IMR-90 (cell line): ENCODE results near the gene FGD5. TPM values are rescaled to one million over a fixed set of nuclear protein-coding genes. Genes with fewer than 3 reads are reported as not detected.

Experiments used
- ATAC-seq: fragments of 200-7000 bp; cut with Tn5 transposase; 2 replicates; pipeline ENCODE4 v1.9.1; 2020; ENCODE audit warnings: low read depth, mild to moderate bottlenecking, moderate library complexity
- BruUV-seq: library from RNA; stranded (reverse); fragments of 400-500 nt; replicated peaks from 2 replicates; lab custom pipeline; 2021; lab: Mats Ljungman, UMichigan
- CTCF ChIA-PET: fragments of 300-600 bp; formaldehyde crosslinking; extraction: SDS; loops from one replicate; lab custom pipeline; 2021; ENCODE audit warnings: antibody characterized with exemption; lab: Yijun Ruan, JAX
- POLR2A ChIA-PET: fragments of 300-600 bp; sonication (Branson Sonifier 250); formaldehyde crosslinking; loops from one replicate; lab custom pipeline; 2022; ENCODE audit warnings: antibody characterized with exemption; ENCODE audit not compliant: unreplicated experiment; lab: Charles Lee
- DNase-seq: peaks from one replicate; pipeline ENCODE4 v3.0.0; 2013
- H2AFZ ChIP-seq: replicated peaks from 2 replicates; pipeline ENCODE3; 2013; ENCODE audit warnings: low read length, mild to moderate bottlenecking; ENCODE audit not compliant: poor library complexity
- H2AK5ac ChIP-seq: 2 replicates; pipeline ENCODE4 v1.6.1; 2013; ENCODE audit warnings: low read depth, low read length, inconsistent platforms
- H2AK9ac ChIP-seq: replicated peaks from 2 replicates; pipeline ENCODE3; 2013; ENCODE audit warnings: mild to moderate bottlenecking, low read depth, low read length, moderate library complexity; ENCODE audit not compliant: poor library complexity
- H2BK120ac ChIP-seq: 2 replicates; pipeline ENCODE4 v1.6.1; 2013; ENCODE audit warnings: low read depth, low read length, inconsistent platforms
- H2BK15ac ChIP-seq: 3 replicates; pipeline ENCODE4 v1.6.1; 2013; ENCODE audit warnings: low read depth, low read length, inconsistent platforms
- H2BK20ac ChIP-seq: 2 replicates; pipeline ENCODE4 v1.6.1; 2013; ENCODE audit warnings: low read depth, mild to moderate bottlenecking, inconsistent platforms, low read length, moderate library complexity
- H2BK5ac ChIP-seq: 2 replicates; pipeline ENCODE4 v1.6.1; 2013; ENCODE audit warnings: mild to moderate bottlenecking, low read depth, low read length, inconsistent platforms; ENCODE audit not compliant: poor library complexity, severe bottlenecking
- H3K14ac ChIP-seq: replicated peaks from 2 replicates; pipeline ENCODE4 v1.6.1; 2013; ENCODE audit warnings: low read depth, low read length, inconsistent platforms
- H3K18ac ChIP-seq: 2 replicates; pipeline ENCODE4 v1.6.1; 2013; ENCODE audit warnings: low read depth, low read length, control low read depth
- H3K23ac ChIP-seq: 2 replicates; pipeline ENCODE4 v1.6.1; 2013; ENCODE audit warnings: low read depth, low read length, inconsistent platforms
- H3K27ac ChIP-seq: 2 replicates; pipeline ENCODE4 v1.5.1; 2013; ENCODE audit warnings: mild to moderate bottlenecking, control low read depth, low read length; ENCODE audit not compliant: insufficient read depth
- H3K27me3 ChIP-seq: 2 replicates; pipeline ENCODE4 v1.6.1; 2013; ENCODE audit warnings: low read length; ENCODE audit not compliant: control insufficient read depth, insufficient read depth
- H3K36me3 ChIP-seq: 2 replicates; pipeline ENCODE4 v1.6.1; 2013; ENCODE audit warnings: low read length, mixed read lengths; ENCODE audit not compliant: control insufficient read depth, insufficient read depth
- H3K4ac ChIP-seq: 2 replicates; pipeline ENCODE4 v1.6.1; 2013; ENCODE audit warnings: low read depth, low read length, inconsistent platforms
- H3K4me1 ChIP-seq: 2 replicates; pipeline ENCODE4 v1.6.1; 2013; ENCODE audit warnings: low read length, mixed read lengths; ENCODE audit not compliant: control insufficient read depth, insufficient read depth
- H3K4me2 ChIP-seq: 2 replicates; pipeline ENCODE4 v1.6.1; 2013; ENCODE audit warnings: low read depth, mild to moderate bottlenecking, control low read depth, low read length, moderate library complexity
- H3K4me3 ChIP-seq: 2 replicates; pipeline ENCODE4 v1.5.1; 2013; ENCODE audit warnings: low read depth, mild to moderate bottlenecking, control low read depth, low read length, moderate library complexity; ENCODE audit not compliant: insufficient read depth
- H3K56ac ChIP-seq: 2 replicates; pipeline ENCODE4 v1.6.1; 2013; ENCODE audit warnings: low read length, inconsistent platforms; ENCODE audit not compliant: insufficient read depth; ENCODE audit errors: extremely low read depth
- H3K79me1 ChIP-seq, 2 experiments: 2 replicates each; pipeline ENCODE4 v1.6.1; 2013; ENCODE audit warnings: low read length in 2 of 2, inconsistent platforms in 1 of 2, low read depth in 1 of 2
- H3K9ac ChIP-seq: 2 replicates; pipeline ENCODE4 v1.6.1; 2013; ENCODE audit warnings: low read depth, low read length, control low read depth
- H3K9me1 ChIP-seq: 2 replicates; pipeline ENCODE4 v1.6.1; 2013; ENCODE audit warnings: low read length, inconsistent platforms; ENCODE audit not compliant: insufficient read depth
- H3K9me3 ChIP-seq: 2 replicates; pipeline ENCODE4 v1.6.1; 2013; ENCODE audit warnings: low read length; ENCODE audit not compliant: control insufficient read depth, insufficient read depth
- H4K20me1 ChIP-seq: 2 replicates; pipeline ENCODE4 v1.6.1; 2013; ENCODE audit warnings: low read length, inconsistent platforms; ENCODE audit not compliant: insufficient read depth
- H4K5ac ChIP-seq: 2 replicates; pipeline ENCODE4 v1.6.1; 2013; ENCODE audit warnings: mild to moderate bottlenecking, low read depth, low read length, control low read depth
- H4K8ac ChIP-seq, 2 experiments: 2 replicates each; pipeline ENCODE4 v1.6.1; 2013; ENCODE audit warnings: low read depth in 2 of 2, low read length in 2 of 2, control low read depth in 1 of 2, inconsistent platforms in 1 of 2
- H4K91ac ChIP-seq: 2 replicates; pipeline ENCODE4 v1.6.1; 2013; ENCODE audit warnings: low read depth, low read length, inconsistent platforms; ENCODE audit not compliant: insufficient read depth
- BHLHE40 ChIP-seq: fragments of 150-350 bp; IDR thresholded peaks from 2 replicates; pipeline ENCODE4 v1.6.1; 2016; ENCODE audit warnings: mild to moderate bottlenecking, low read depth, low read length
- CEBPB ChIP-seq: IDR thresholded peaks from 2 replicates; pipeline ENCODE4 v1.6.1; 2012; ENCODE audit warnings: low read depth, low read length, improper control_type of control experiment
- CHD1 ChIP-seq: IDR thresholded peaks from 2 replicates; pipeline ENCODE4 v1.6.1; 2012; ENCODE audit warnings: low read depth, low read length, improper control_type of control experiment
- FOS ChIP-seq: fragments of 150-350 bp; IDR thresholded peaks from 2 replicates; pipeline ENCODE4 v1.6.1; 2016; ENCODE audit warnings: low read depth, low read length
- MXI1 ChIP-seq: IDR thresholded peaks from 2 replicates; pipeline ENCODE4 v1.6.1; 2012; ENCODE audit warnings: low read depth, mild to moderate bottlenecking, low read length, moderate library complexity, borderline replicate concordance
- NFE2L2 ChIP-seq: fragments of 150-350 bp; IDR thresholded peaks from 2 replicates; pipeline ENCODE4 v1.6.1; 2016; ENCODE audit warnings: low read depth, mild to moderate bottlenecking, low read length
- POLR2A ChIP-seq: IDR thresholded peaks from 2 replicates; pipeline ENCODE4 v1.6.1; 2012; ENCODE audit warnings: mild to moderate bottlenecking, low read depth, low read length
- RCOR1 ChIP-seq: IDR thresholded peaks from 2 replicates; pipeline ENCODE4 v1.6.1; 2012; ENCODE audit warnings: mild to moderate bottlenecking, low read length, improper control_type of control experiment; ENCODE audit not compliant: insufficient replicate concordance
- RFX5 ChIP-seq: IDR thresholded peaks from 2 replicates; pipeline ENCODE4 v1.8.0; 2012; ENCODE audit warnings: low read depth, mild to moderate bottlenecking, low read length, moderate library complexity
- SMC3 ChIP-seq: fragments of 150-350 bp; IDR thresholded peaks from 2 replicates; pipeline ENCODE4 v1.6.1; 2016; ENCODE audit warnings: low read depth, mild to moderate bottlenecking, antibody characterized with exemption, low read length, moderate library complexity
- WGBS, 2 experiments: methylation state at CpG; one replicate each; pipeline versions ENCODE4 v1.1.5 to v1.1.7; 2013; ENCODE audit warnings: missing lambda C conversion rate in 2 of 2; ENCODE audit not compliant: insufficient read length in 1 of 2; ENCODE audit errors: extremely low coverage in 2 of 2; 5-methylcytosine and 5-hydroxymethylcytosine counted together
- dilution Hi-C: fragments of 300-500 bp; cut with HindIII; formaldehyde crosslinking; loops from one replicate; pipeline ENCODE4 v1.14.3; 2018; ENCODE audit warnings: low sequenced_read_pairs; ENCODE audit not compliant: unreplicated experiment
- in situ Hi-C: fragments of 300-500 bp; cut with MboI; formaldehyde crosslinking; loops from 3 replicates; pipeline ENCODE4 v1.14.3; 2019; ENCODE audit warnings: low sequenced_read_pairs, inconsistent platforms, mixed read lengths
- intact Hi-C: fragments of 100-400 bp; cut with micrococcal nuclease; formaldehyde crosslinking; loops from 2 replicates; pipeline ENCODE4 v1.10.0; 2022
- polyA plus RNA-seq, 3 experiments: library from polyadenylated mRNA; depleted of rRNA; stranded (reverse); fragments of >200 nt; gene quantifications; 2 replicates each; pipeline ENCODE4 v1.2.3, GENCODE V29; 2012; ENCODE audit warnings: low replicate concordance in 1 of 3
- total RNA-seq: library from RNA; depleted of rRNA; stranded (reverse); fragments of >200 nt; gene quantifications from 2 replicates; pipeline ENCODE4 v1.2.3, GENCODE V29; 2012
- TF ChIP-seq, protein P1 (sequence below): fragments of 150-350 bp; IDR thresholded peaks from 2 replicates; pipeline ENCODE4 v1.6.1; 2017; ENCODE audit warnings: mild to moderate bottlenecking, antibody characterized with exemption, low read length, low read depth
- TF ChIP-seq, protein P2 (sequence below): conservative IDR thresholded peaks from 2 replicates; pipeline ENCODE4 v1.5.1; 2012; ENCODE audit warnings: mild to moderate bottlenecking, low read depth, low read length, improper control_type of control experiment
- TF ChIP-seq, protein P3 (sequence below): fragments of 150-350 bp; IDR thresholded peaks from 2 replicates; pipeline ENCODE4 v1.6.1; 2016; ENCODE audit warnings: low read depth, mild to moderate bottlenecking, low read length, moderate library complexity, borderline replicate concordance

The FGD5 gene
- total and polyA plus RNA-seq, 2 of the 4 experiments (the other 2 are of a cell fraction), result not detected

DNA sequence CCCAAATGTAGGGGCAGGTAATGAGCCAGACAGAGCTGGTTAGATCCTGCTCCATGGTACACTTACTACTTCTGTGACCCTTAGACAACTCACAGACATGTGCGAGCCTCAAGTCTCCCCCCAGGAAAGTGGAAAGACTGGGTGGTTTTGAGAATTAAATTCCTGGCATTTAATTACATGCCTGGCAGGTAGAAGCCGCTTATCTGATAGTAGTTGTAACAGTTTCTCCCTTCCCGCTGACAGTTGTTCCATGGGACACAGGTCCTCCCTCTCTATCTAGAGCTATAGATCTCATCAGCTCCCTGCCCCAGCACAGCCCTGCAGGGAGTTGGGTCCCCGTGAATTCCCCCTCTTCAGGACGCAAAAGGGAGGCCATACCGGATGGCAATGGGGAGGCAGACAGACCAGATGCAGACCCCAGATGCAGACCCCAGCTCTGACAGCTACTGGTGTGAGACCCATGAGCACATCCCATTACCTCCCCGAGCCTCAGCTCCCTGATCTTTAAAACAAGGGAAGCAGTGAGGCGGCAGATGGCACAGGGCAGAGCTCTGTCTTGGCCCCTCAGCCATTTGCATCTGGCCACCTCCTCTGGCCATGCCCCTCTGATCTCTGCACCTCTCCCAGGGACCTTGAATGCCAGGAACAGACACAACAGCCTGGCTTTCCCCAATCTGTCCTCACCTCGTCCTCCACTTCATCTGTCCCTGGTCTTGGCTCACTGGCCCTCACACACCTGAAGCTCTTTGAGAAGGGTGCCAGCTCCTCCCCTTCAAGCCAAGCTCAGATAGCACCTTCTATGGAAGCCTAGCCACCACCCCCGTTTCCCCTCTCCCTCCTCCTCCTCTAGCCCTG, 94.5 kb downstream of the FGD5 start:
- no peaks in the 10 kb centered on the region for H3K79me1 ChIP-seq
- in situ Hi-C loops, result no loop called here
- peaks cover 25% of the 10 kb centered on the region for H3K27me3 ChIP-seq
- no peak overlapping the region for H2BK20ac ChIP-seq
- H4K20me1 ChIP-seq, result no peaks in the 10 kb centered on the region
- no peaks in the 10 kb centered on the region for H3K4me1 ChIP-seq
- H4K91ac ChIP-seq, result no peak overlapping the region
- no peak overlapping the region for H4K8ac ChIP-seq
- no peak overlapping the region for H3K4ac ChIP-seq
- H2AK9ac ChIP-seq, result no peak overlapping the region
- BruUV-seq, result no TSS peak
- H3K56ac ChIP-seq, result no peak overlapping the region
- H3K36me3 ChIP-seq, result no peaks in the 10 kb centered on the region
- no peak overlapping the region for H2BK5ac ChIP-seq
- ATAC-seq (no peak), DNase-seq (no peak)
- H3K18ac ChIP-seq, result no peak overlapping the region
- 57% methylated on average over 2 of the region's 10 CpGs; no CpG with 5 or more reads in 1 of the 2 experiments for WGBS, 2 experiments
- no peak overlapping the region for H3K9ac ChIP-seq
- no peaks in the 10 kb centered on the region for H3K9me3 ChIP-seq
- peak overlapping the region; percentile 27; the same call in 1 of the 2 replicates for H3K23ac ChIP-seq
- no peak overlapping the region for H3K14ac ChIP-seq
- H2AFZ ChIP-seq, result peak overlapping the region; percentile 23
- CTCF ChIA-PET, result no interaction called here
- no peaks in the 10 kb centered on the region for H3K9me1 ChIP-seq
- POLR2A ChIA-PET, result interaction anchor here (0.6 kb wide), 2 partner anchors 13 to 735 kb away, joined by 4 to 5 read pairs; partner anchors contain the start of gene LSM3
- H4K5ac ChIP-seq, result no peak overlapping the region
- H2BK120ac ChIP-seq, result no peak overlapping the region
- no peak overlapping the region for H3K4me2 ChIP-seq
- no peak overlapping the region for H3K4me3 ChIP-seq
- no peak overlapping the region for H3K27ac ChIP-seq
- H2BK15ac ChIP-seq, result no peak overlapping the region
- intact Hi-C loops, result no loop called here
- H2AK5ac ChIP-seq, result no peak overlapping the region
- TF ChIP-seq FOS (no peak), MXI1 (no peak), SMC3 (no peak), RCOR1 (no peak), NFE2L2 (no peak), CEBPB (no peak), POLR2A (no peak), RFX5 (no peak), BHLHE40 (no peak), CHD1 (no peak)
- TF ChIP-seq, protein P1, sequence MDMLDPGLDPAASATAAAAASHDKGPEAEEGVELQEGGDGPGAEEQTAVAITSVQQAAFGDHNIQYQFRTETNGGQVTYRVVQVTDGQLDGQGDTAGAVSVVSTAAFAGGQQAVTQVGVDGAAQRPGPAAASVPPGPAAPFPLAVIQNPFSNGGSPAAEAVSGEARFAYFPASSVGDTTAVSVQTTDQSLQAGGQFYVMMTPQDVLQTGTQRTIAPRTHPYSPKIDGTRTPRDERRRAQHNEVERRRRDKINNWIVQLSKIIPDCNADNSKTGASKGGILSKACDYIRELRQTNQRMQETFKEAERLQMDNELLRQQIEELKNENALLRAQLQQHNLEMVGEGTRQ, result no peak
- TF ChIP-seq, protein P2, sequence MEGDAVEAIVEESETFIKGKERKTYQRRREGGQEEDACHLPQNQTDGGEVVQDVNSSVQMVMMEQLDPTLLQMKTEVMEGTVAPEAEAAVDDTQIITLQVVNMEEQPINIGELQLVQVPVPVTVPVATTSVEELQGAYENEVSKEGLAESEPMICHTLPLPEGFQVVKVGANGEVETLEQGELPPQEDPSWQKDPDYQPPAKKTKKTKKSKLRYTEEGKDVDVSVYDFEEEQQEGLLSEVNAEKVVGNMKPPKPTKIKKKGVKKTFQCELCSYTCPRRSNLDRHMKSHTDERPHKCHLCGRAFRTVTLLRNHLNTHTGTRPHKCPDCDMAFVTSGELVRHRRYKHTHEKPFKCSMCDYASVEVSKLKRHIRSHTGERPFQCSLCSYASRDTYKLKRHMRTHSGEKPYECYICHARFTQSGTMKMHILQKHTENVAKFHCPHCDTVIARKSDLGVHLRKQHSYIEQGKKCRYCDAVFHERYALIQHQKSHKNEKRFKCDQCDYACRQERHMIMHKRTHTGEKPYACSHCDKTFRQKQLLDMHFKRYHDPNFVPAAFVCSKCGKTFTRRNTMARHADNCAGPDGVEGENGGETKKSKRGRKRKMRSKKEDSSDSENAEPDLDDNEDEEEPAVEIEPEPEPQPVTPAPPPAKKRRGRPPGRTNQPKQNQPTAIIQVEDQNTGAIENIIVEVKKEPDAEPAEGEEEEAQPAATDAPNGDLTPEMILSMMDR, result no peak
- TF ChIP-seq, protein P3, sequence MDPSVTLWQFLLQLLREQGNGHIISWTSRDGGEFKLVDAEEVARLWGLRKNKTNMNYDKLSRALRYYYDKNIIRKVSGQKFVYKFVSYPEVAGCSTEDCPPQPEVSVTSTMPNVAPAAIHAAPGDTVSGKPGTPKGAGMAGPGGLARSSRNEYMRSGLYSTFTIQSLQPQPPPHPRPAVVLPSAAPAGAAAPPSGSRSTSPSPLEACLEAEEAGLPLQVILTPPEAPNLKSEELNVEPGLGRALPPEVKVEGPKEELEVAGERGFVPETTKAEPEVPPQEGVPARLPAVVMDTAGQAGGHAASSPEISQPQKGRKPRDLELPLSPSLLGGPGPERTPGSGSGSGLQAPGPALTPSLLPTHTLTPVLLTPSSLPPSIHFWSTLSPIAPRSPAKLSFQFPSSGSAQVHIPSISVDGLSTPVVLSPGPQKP, result no peak
- dilution Hi-C loops, result no loop called here
